Measurements from ENCODE around the gene TRAPPC4. TPM values are rescaled to one million over a fixed set of nuclear protein-coding genes. Genes with fewer than 3 reads are reported as not detected.

TRAPPC4 gene
- total RNA-seq, 2 experiments from 2014 or later = 66.4 to 69.9 TPM

GRCh38 chr11:119042927-119043326, 24.4 kb downstream of the TRAPPC4 start:
- Mint-ChIP-seq H3K36me3 (ENCODE audit: low read depth) (peaks cover 23% of the 10 kb centered on the region), H3K9me3 (no peaks in the 10 kb centered on the region), H3K4me3 (no peak overlapping the region), H3K27ac (no peak overlapping the region), H3K27me3 (ENCODE audit: low read depth) (no peaks in the 10 kb centered on the region), H3K4me1 (ENCODE audit: low read depth) (peaks cover 9% of the 10 kb centered on the region)
- intact Hi-C loops (cut with micrococcal nuclease) = no loop called here
- CTCF ChIA-PET = interaction anchor here (0.7 kb wide), 1 partner anchor 48 kb away, joined by 3 read pairs; no protein-coding TSS in a partner anchor
- DNase-seq = no peak

- H3K9me3 Mint-ChIP-seq = no peaks in the 10 kb centered on the region
- H3K27ac Mint-ChIP-seq = no peak overlapping the region
- H3K27me3 Mint-ChIP-seq (ENCODE audit: low read depth) = no peaks in the 10 kb centered on the region
- H3K4me3 Mint-ChIP-seq = no peak overlapping the region
- CTCF ChIA-PET = interaction anchor here (1.6 kb wide), 1 partner anchor 9 kb away, joined by 6 read pairs; no protein-coding TSS in a partner anchor
- intact Hi-C loops (cut with micrococcal nuclease) = no loop called here
- DNase-seq = no peak
- peaks cover 36% of the 10 kb centered on the region for H3K36me3 Mint-ChIP-seq (ENCODE audit: low read depth)
- peaks cover 9% of the 10 kb centered on the region for H3K4me1 Mint-ChIP-seq (ENCODE audit: low read depth)
These were observed 26.1 kb downstream of the TRAPPC4 start for GRCh38 chr11:119044708-119045107.

GRCh38 chr11:119046489-119046888, 27.9 kb downstream of the TRAPPC4 start:
- Mint-ChIP-seq H3K27ac (no peak overlapping the region), H3K36me3 (ENCODE audit: low read depth) (peaks cover 47% of the 10 kb centered on the region), H3K4me1 (ENCODE audit: low read depth) (peaks cover 10% of the 10 kb centered on the region), H3K4me3 (no peak overlapping the region), H3K27me3 (ENCODE audit: low read depth) (no peaks in the 10 kb centered on the region), H3K9me3 (no peaks in the 10 kb centered on the region)
- CTCF ChIA-PET = no interaction called here
- intact Hi-C loops (cut with micrococcal nuclease) = no loop called here
- no peak for DNase-seq

- peaks cover 12% of the 10 kb centered on the region for H3K4me1 Mint-ChIP-seq (ENCODE audit: low read depth)
- CTCF ChIA-PET = interaction anchor here (1.0 kb wide), 1 partner anchor 8 kb away, joined by 3 read pairs; no protein-coding TSS in a partner anchor
- no peaks in the 10 kb centered on the region for H3K9me3 Mint-ChIP-seq
- H3K27ac Mint-ChIP-seq = no peak overlapping the region
- H3K36me3 Mint-ChIP-seq (ENCODE audit: low read depth) = peaks cover 53% of the 10 kb centered on the region
- H3K27me3 Mint-ChIP-seq (ENCODE audit: low read depth) = no peaks in the 10 kb centered on the region
- no peak overlapping the region for H3K4me3 Mint-ChIP-seq
- DNase-seq = no peak
- intact Hi-C loops (cut with micrococcal nuclease) = no loop called here
These were observed 28.6 kb downstream of the TRAPPC4 start for GRCh38 chr11:119047205-119047604.

- H3K36me3 Mint-ChIP-seq (ENCODE audit: low read depth) = peaks cover 64% of the 10 kb centered on the region
- H3K27me3 Mint-ChIP-seq (ENCODE audit: low read depth) = no peaks in the 10 kb centered on the region
- H3K27ac Mint-ChIP-seq = no peak overlapping the region
- intact Hi-C loops (cut with micrococcal nuclease) = no loop called here
- no peak for DNase-seq
- no peak overlapping the region for H3K4me3 Mint-ChIP-seq
- H3K9me3 Mint-ChIP-seq = no peaks in the 10 kb centered on the region
- H3K4me1 Mint-ChIP-seq (ENCODE audit: low read depth) = peaks cover 22% of the 10 kb centered on the region
- CTCF ChIA-PET = no interaction called here
These were observed 30.1 kb downstream of the TRAPPC4 start for GRCh38 chr11:119048644-119049043.

GRCh38 chr11:119049081-119049480, 30.5 kb downstream of the TRAPPC4 start:
- CTCF ChIA-PET = no interaction called here
- Mint-ChIP-seq H3K4me1 (ENCODE audit: low read depth) (peaks cover 25% of the 10 kb centered on the region), H3K27me3 (ENCODE audit: low read depth) (no peaks in the 10 kb centered on the region), H3K9me3 (no peaks in the 10 kb centered on the region), H3K36me3 (ENCODE audit: low read depth) (peaks cover 68% of the 10 kb centered on the region), H3K27ac (no peak overlapping the region), H3K4me3 (no peak overlapping the region)
- DNase-seq = no peak
- intact Hi-C loops (cut with micrococcal nuclease) = no loop called here

GRCh38 chr11:119051440-119052162, 33.0 kb downstream of the TRAPPC4 start:
- Mint-ChIP-seq H3K36me3 (ENCODE audit: low read depth) (peaks cover 63% of the 10 kb centered on the region), H3K27ac (peak overlapping the region; percentile 54), H3K9me3 (no peaks in the 10 kb centered on the region), H3K27me3 (ENCODE audit: low read depth) (no peaks in the 10 kb centered on the region), H3K4me3 (no peak overlapping the region), H3K4me1 (ENCODE audit: low read depth) (peaks cover 45% of the 10 kb centered on the region)
- CTCF ChIA-PET = no interaction called here
- peak; percentile 40 for DNase-seq
- intact Hi-C loops (cut with micrococcal nuclease) = no loop called here

GRCh38 chr11:119052163-119052814, 33.7 kb downstream of the TRAPPC4 start:
- intact Hi-C loops (cut with micrococcal nuclease) = no loop called here
- Mint-ChIP-seq H3K9me3 (no peaks in the 10 kb centered on the region), H3K36me3 (ENCODE audit: low read depth) (peaks cover 58% of the 10 kb centered on the region), H3K27ac (peak overlapping the region; percentile 54), H3K4me3 (no peak overlapping the region), H3K4me1 (ENCODE audit: low read depth) (peaks cover 46% of the 10 kb centered on the region), H3K27me3 (ENCODE audit: low read depth) (no peaks in the 10 kb centered on the region)
- no peak for DNase-seq
- CTCF ChIA-PET = no interaction called here

GRCh38 chr11:119054418-119054817, 35.9 kb downstream of the TRAPPC4 start:
- peaks cover 46% of the 10 kb centered on the region for H3K36me3 Mint-ChIP-seq (ENCODE audit: low read depth)
- intact Hi-C loops (cut with micrococcal nuclease) = no loop called here
- CTCF ChIA-PET = interaction anchor here (0.6 to 1.4 kb wide), 2 partner anchors 45 to 621 kb away, joined by 3 read pairs; no protein-coding TSS in a partner anchor
- H3K27me3 Mint-ChIP-seq (ENCODE audit: low read depth) = no peaks in the 10 kb centered on the region
- H3K4me3 Mint-ChIP-seq = peak overlapping the region; percentile 41
- H3K4me1 Mint-ChIP-seq (ENCODE audit: low read depth) = peaks cover 59% of the 10 kb centered on the region
- DNase-seq = no peak
- H3K27ac Mint-ChIP-seq = peak overlapping the region; percentile 24
- no peaks in the 10 kb centered on the region for H3K9me3 Mint-ChIP-seq

- H3K9me3 Mint-ChIP-seq = no peaks in the 10 kb centered on the region
- peaks cover 38% of the 10 kb centered on the region for H3K36me3 Mint-ChIP-seq (ENCODE audit: low read depth)
- CTCF ChIA-PET = interaction anchor here (0.6 to 1.7 kb wide), 11 partner anchors 9 to 366 kb away, joined by 3 to 13 read pairs (median 3); partner anchors contain the start of gene VPS11
- peak overlapping the region; percentile 71 for H3K27ac Mint-ChIP-seq
- H3K27me3 Mint-ChIP-seq (ENCODE audit: low read depth) = no peaks in the 10 kb centered on the region
- intact Hi-C loops (cut with micrococcal nuclease) = loop anchor here (2.0 kb wide), 5 partner anchors 39 to 267 kb away; partner anchors contain the start of genes CBL and HINFP
- DNase-seq = no peak
- peaks cover 59% of the 10 kb centered on the region for H3K4me1 Mint-ChIP-seq (ENCODE audit: low read depth)
- peak overlapping the region; percentile 98 for H3K4me3 Mint-ChIP-seq
These were observed 37.3 kb downstream of the TRAPPC4 start for GRCh38 chr11:119055901-119056300.

- Mint-ChIP-seq H3K4me3 (peak overlapping the region; percentile 98), H3K27ac (peak overlapping the region; percentile 95), H3K9me3 (no peaks in the 10 kb centered on the region), H3K4me1 (ENCODE audit: low read depth) (peaks cover 59% of the 10 kb centered on the region), H3K27me3 (ENCODE audit: low read depth) (no peaks in the 10 kb centered on the region), H3K36me3 (ENCODE audit: low read depth) (peaks cover 32% of the 10 kb centered on the region)
- intact Hi-C loops (cut with micrococcal nuclease) = loop anchor here (2.0 kb wide), 5 partner anchors 38 to 266 kb away; partner anchors contain the start of genes CBL and HINFP
- CTCF ChIA-PET = interaction anchor here (0.6 to 1.7 kb wide), 13 partner anchors 8 to 366 kb away, joined by 3 to 13 read pairs (median 3); partner anchors contain the start of genes DPAGT1 and VPS11
- DNase-seq = peak; percentile 64
These were observed 37.9 kb downstream of the TRAPPC4 start for GRCh38 chr11:119056421-119056999.

Measured in activated naive CD4-positive, alpha-beta T cell treated with anti-CD3 and anti-CD28 coated beads for 36 hours (primary cell).